ENCODE measurements around the gene C1orf74. TPM values are rescaled to one million over a fixed set of nuclear protein-coding genes. Genes with fewer than 3 reads are reported as not detected.
"Not testable (repeated sequence)": the region's sequence is repeated elsewhere in the genome, so short reads cannot be mapped to it uniquely, and the experiment has no call there.

The C1orf74 gene
- total RNA-seq, 1 experiment from 2014 or later: 5.7 TPM

DNA sequence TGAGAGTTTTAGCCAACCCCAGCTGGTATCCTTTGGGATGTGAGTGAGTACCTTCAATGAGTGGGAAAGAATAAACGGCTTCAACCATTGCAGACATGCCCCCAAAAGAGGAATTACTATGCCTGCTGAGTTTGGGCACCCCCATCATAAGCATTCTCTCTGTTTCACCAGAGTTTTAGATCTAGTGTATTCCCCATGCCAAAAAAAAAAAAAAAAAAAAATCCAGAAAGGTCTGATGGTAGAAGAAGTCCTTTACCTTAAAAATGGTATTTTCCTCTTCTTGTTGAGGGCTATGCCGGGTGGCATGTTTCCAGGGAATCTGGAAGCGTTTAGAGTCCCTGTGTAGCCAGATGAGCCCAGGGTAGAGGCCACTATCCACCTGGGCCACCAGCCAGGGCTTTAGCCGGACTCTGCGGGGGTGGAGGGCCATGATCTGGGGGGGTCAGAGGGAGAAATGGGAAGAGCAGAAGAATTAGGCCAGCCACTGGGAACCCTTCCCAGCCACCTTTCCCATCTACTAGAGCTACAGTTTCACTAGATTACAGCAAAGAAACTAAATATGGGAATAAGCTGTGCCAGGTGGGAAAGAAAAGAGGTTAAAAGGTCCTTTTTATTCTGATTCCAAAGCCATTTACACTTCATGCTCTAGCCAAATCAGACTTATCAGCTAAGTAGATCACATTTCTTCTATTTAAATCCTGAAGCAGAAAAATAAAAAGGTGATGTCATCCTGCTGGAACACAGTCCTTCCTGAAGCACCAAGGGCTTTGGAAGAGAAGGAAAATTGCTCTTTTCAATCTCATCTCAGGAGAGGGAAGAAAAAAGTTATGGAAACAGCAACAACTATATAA lies 16.9 kb upstream of the C1orf74 start:
- H3K27me3 ChIP-seq (ENCODE audit: low read length): no peaks in the 10 kb centered on the region
- DNase-seq: no peak
- no peaks in the 10 kb centered on the region for H3K9me2 ChIP-seq (replicated peaks; ENCODE audit: low read length)
- ChIA-PET CTCF (no interaction called here), POLR2A (ENCODE audit: unreplicated experiment) (interaction anchor here (0.8 kb wide), 1 partner anchor 79 kb away, joined by 5 read pairs; no protein-coding TSS in a partner anchor)
- H3K79me2 ChIP-seq (ENCODE audit: low read length): peaks cover 62% of the 10 kb centered on the region
- no peaks in the 10 kb centered on the region for H3F3A ChIP-seq (ENCODE audit: low read length, unreplicated experiment)
- no peaks in the 10 kb centered on the region for H3K9me3 ChIP-seq (ENCODE audit: low read length)
- H3K36me3 ChIP-seq (ENCODE audit: low read depth, low read length): peaks cover 29% of the 10 kb centered on the region
- peaks cover 18% of the 10 kb centered on the region for H3K4me1 ChIP-seq (ENCODE audit: insufficient read depth, low read length)
- intact Hi-C loops (cut with micrococcal nuclease): no loop called here
- H3K4me3 ChIP-seq (ENCODE audit: low read length): no peak overlapping the region
- no peak for TF ChIP-seq EZH2 (IDR thresholded peaks at IDR 0.05; ENCODE audit: low read length, unreplicated experiment)
- no peak overlapping the region for H3K27ac ChIP-seq (ENCODE audit: low read length)
- H3K4me2 ChIP-seq (ENCODE audit: low read length): no peak overlapping the region
- BruUV-seq (replicated peaks): no TSS peak
- no peak overlapping the region for H2AFZ ChIP-seq (ENCODE audit: low read length)
- H4K20me1 ChIP-seq (ENCODE audit: low read length): peaks cover 41% of the 10 kb centered on the region
- no peak overlapping the region for H3K9ac ChIP-seq (ENCODE audit: low read length)
- no peak for ATAC-seq

GRCh38 chr1:209797978-209798639 lies 13.8 kb upstream of the C1orf74 start:
- no peak overlapping the region for H3K4me3 ChIP-seq (ENCODE audit: low read length)
- POLR2A ChIA-PET (ENCODE audit: unreplicated experiment): no interaction called here

DNA sequence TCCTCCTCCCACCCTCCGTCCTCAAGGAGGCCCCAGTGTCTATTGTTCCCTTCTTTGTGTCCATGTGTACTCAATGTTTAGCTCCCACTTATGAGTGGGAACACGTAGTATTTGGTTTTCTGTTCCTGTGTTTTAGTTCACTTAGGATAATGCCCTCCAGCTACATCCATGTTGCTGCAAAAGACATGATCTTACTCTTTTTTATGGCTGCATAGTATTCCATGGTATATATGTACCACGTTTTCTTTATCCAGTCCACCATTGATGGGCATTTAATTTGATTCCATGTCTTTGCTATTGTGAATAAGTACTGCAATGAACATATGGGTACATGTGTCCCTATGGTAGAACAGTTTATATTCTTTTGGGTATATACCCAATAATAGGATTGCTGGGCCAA lies 9.4 kb upstream of the C1orf74 start:
- H3K4me3 ChIP-seq (ENCODE audit: low read length); H3K27me3 ChIP-seq (ENCODE audit: low read length); H3K4me2 ChIP-seq (ENCODE audit: low read length); H2AFZ ChIP-seq (ENCODE audit: low read length); H3K9me3 ChIP-seq (ENCODE audit: low read length); ATAC-seq; BruUV-seq (replicated peaks); H3K79me2 ChIP-seq (ENCODE audit: low read length); POLR2A ChIA-PET (ENCODE audit: unreplicated experiment); H3K9me2 ChIP-seq (replicated peaks; ENCODE audit: low read length); DNase-seq; H3K27ac ChIP-seq (ENCODE audit: low read length); H3K9ac ChIP-seq (ENCODE audit: low read length); H3F3A ChIP-seq (ENCODE audit: low read length, unreplicated experiment); intact Hi-C loops (cut with micrococcal nuclease); CTCF ChIA-PET; H4K20me1 ChIP-seq (ENCODE audit: low read length): not testable (repeated sequence)
- Histone ChIP-seq H3K4me1 (ENCODE audit: insufficient read depth, low read length) (peaks cover 12% of the 10 kb centered on the region), H3K36me3 (ENCODE audit: low read depth, low read length) (peaks cover 66% of the 10 kb centered on the region)

More at GRCh38 chr1:209797978-209798639, 13.8 kb upstream of the C1orf74 start:
- TF ChIP-seq, protein P1, sequence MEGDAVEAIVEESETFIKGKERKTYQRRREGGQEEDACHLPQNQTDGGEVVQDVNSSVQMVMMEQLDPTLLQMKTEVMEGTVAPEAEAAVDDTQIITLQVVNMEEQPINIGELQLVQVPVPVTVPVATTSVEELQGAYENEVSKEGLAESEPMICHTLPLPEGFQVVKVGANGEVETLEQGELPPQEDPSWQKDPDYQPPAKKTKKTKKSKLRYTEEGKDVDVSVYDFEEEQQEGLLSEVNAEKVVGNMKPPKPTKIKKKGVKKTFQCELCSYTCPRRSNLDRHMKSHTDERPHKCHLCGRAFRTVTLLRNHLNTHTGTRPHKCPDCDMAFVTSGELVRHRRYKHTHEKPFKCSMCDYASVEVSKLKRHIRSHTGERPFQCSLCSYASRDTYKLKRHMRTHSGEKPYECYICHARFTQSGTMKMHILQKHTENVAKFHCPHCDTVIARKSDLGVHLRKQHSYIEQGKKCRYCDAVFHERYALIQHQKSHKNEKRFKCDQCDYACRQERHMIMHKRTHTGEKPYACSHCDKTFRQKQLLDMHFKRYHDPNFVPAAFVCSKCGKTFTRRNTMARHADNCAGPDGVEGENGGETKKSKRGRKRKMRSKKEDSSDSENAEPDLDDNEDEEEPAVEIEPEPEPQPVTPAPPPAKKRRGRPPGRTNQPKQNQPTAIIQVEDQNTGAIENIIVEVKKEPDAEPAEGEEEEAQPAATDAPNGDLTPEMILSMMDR (conservative IDR thresholded peaks at IDR 0.05; ENCODE audit: low read depth, low read length): peak; percentile 65
- no peak for TF ChIP-seq EZH2 (IDR thresholded peaks at IDR 0.05; ENCODE audit: low read length, unreplicated experiment)
- Histone ChIP-seq H3K9me2 (replicated peaks; ENCODE audit: low read length) (no peaks in the 10 kb centered on the region), H3K36me3 (ENCODE audit: low read depth, low read length) (peaks cover 54% of the 10 kb centered on the region), H4K20me1 (ENCODE audit: low read length) (peaks cover 17% of the 10 kb centered on the region), H3F3A (ENCODE audit: low read length, unreplicated experiment) (no peaks in the 10 kb centered on the region), H3K9me3 (ENCODE audit: low read length) (no peaks in the 10 kb centered on the region), H2AFZ (ENCODE audit: low read length) (no peak overlapping the region), H3K9ac (ENCODE audit: low read length) (no peak overlapping the region), H3K27ac (ENCODE audit: low read length) (no peak overlapping the region), H3K79me2 (ENCODE audit: low read length) (peaks cover 34% of the 10 kb centered on the region), H3K4me1 (ENCODE audit: insufficient read depth, low read length) (no peaks in the 10 kb centered on the region), H3K4me2 (ENCODE audit: low read length) (no peak overlapping the region), H3K27me3 (ENCODE audit: low read length) (no peaks in the 10 kb centered on the region)
- intact Hi-C loops (cut with micrococcal nuclease): no loop called here
- CTCF ChIA-PET: interaction anchor here (1.0 kb wide), 1 partner anchor 25 kb away, joined by 4 read pairs; no protein-coding TSS in a partner anchor
- ATAC-seq: 0 out of 2 replicates have a peak, but pooled peaks have one; percentile 24
- DNase-seq: peak; percentile 25
- BruUV-seq (replicated peaks): no TSS peak

Measured in PC-3 (cell line).